ENCODE data around the gene AP4M1. TPM values are rescaled to one million over a fixed set of nuclear protein-coding genes. Genes with fewer than 3 reads are reported as not detected.

AP4M1 gene
- total RNA-seq, 2 donors from 2014 or later = 20.2 to 20.8 TPM

GRCh38 chr7:100148559-100149328 lies 47.3 kb downstream of the AP4M1 start, which contains the start of gene LAMTOR4:
LAMTOR4 (plus strand) TSS chr7:100148918; CDS start chr7:100148973, 55 bp downstream.
- intact Hi-C loops (cut with DNase I, micrococcal nuclease) = no loop called here
- peak; percentile 98 to 100 for DNase-seq
- peak; percentile 90 for ATAC-seq

GRCh38 chr7:100152404-100152803 lies 51.0 kb downstream of the AP4M1 start:
- ATAC-seq (no peak), DNase-seq (no peak)
- intact Hi-C loops (cut with DNase I, micrococcal nuclease) = no loop called here

GRCh38 chr7:100152937-100153666 lies 51.7 kb downstream of the AP4M1 start:
- ATAC-seq (no peak), DNase-seq (no peak)
- intact Hi-C loops (cut with DNase I, micrococcal nuclease) = no loop called here

- DNase-seq (peak; percentile 79 to 85), ATAC-seq (peak; percentile 65)
- intact Hi-C loops (cut with DNase I, micrococcal nuclease) = no loop called here
Observed at GRCh38 chr7:100153708-100154535, 52.5 kb downstream of the AP4M1 start.

- intact Hi-C loops (cut with DNase I, micrococcal nuclease) = no loop called here
- peak; percentile 80 to 85 for DNase-seq
Observed at GRCh38 chr7:100154651-100155491, 53.4 kb downstream of the AP4M1 start.

GRCh38 chr7:100155553-100156317 lies 54.3 kb downstream of the AP4M1 start:
- intact Hi-C loops (cut with DNase I, micrococcal nuclease) = no loop called here
- DNase-seq (no peak), ATAC-seq (no peak)

More at GRCh38 chr7:100154651-100155491, 53.4 kb downstream of the AP4M1 start:
- ATAC-seq = peak; percentile 60

- DNase-seq = no peak
- no peak for ATAC-seq
- intact Hi-C loops (cut with DNase I, micrococcal nuclease) = no loop called here
Observed at GRCh38 chr7:100156331-100157068, 55.1 kb downstream of the AP4M1 start.

GRCh38 chr7:100157069-100157333 lies 55.6 kb downstream of the AP4M1 start:
- ATAC-seq = no peak
- DNase-seq = no peak
- intact Hi-C loops (cut with DNase I, micrococcal nuclease) = no loop called here

GRCh38 chr7:100157334-100158228 lies 56.1 kb downstream of the AP4M1 start:
- peak; percentile 41 to 60 for DNase-seq
- intact Hi-C loops (cut with DNase I, micrococcal nuclease) = no loop called here

More at GRCh38 chr7:100157334-100158228, 56.1 kb downstream of the AP4M1 start:
- peak; percentile 17 for ATAC-seq

Small RNA genes within 50 kb of the gene (microRNA-seq; reads per million reads assigned to microRNA genes)
- gene MIR106B (606 to 4,864 reads per million in 2 donors), gene MIR25 (476 to 547 reads per million in 2 donors), gene MIR4658 (0 to 0.53 reads per million in 2 donors), gene MIR93 (4,826 to 9,328 reads per million in 2 donors)

Other genes with a start within 250 kb of the AP4M1 start
- not detected for gene OR2AE1, start 224.6 kb upstream of the AP4M1 start, total RNA-seq
- 10 to 100 TPM; 21.5 to 23.8 TPM for gene TRIM4, start 182.1 kb upstream of the AP4M1 start, total RNA-seq
- not detected for gene GJC3, start 172.0 kb upstream of the AP4M1 start, total RNA-seq
- 1 to 10 TPM; 3.4 to 4.8 TPM for gene AZGP1, start 125.6 kb upstream of the AP4M1 start, total RNA-seq
- 100 to 1,000 TPM; 127 to 133 TPM for gene ZKSCAN1, start 86.0 kb upstream of the AP4M1 start, total RNA-seq
- gene ZSCAN21, start 51.9 kb upstream of the AP4M1 start, total RNA-seq = 1 to 10 TPM; 6.7 to 7.1 TPM
- gene ZNF3, start 19.9 kb upstream of the AP4M1 start, total RNA-seq = 10 to 100 TPM; 34.0 to 37.2 TPM
- 10 to 100 TPM; 59.3 to 65.6 TPM for gene COPS6, start 12.7 kb upstream of the AP4M1 start, total RNA-seq
- gene MCM7, start 246 bp upstream of the AP4M1 start, total RNA-seq = 10 to 100 TPM; 44.7 to 62.1 TPM
- gene TAF6, start 17.7 kb downstream of the AP4M1 start, total RNA-seq = 10 to 100 TPM; 28.7 to 33.1 TPM
- 1 to 10 TPM; 7.0 to 9.8 TPM for gene CNPY4, start 18.0 kb downstream of the AP4M1 start, total RNA-seq
- 1 to 10 TPM; 2.7 to 3.9 TPM for gene MBLAC1, start 25.3 kb downstream of the AP4M1 start, total RNA-seq
- gene LAMTOR4, start 47.3 kb downstream of the AP4M1 start, total RNA-seq = 100 to 1,000 TPM; 224 to 268 TPM
- gene TRAPPC14, start 57.1 kb downstream of the AP4M1 start, total RNA-seq = 10 to 100 TPM; 54.9 to 62.1 TPM
- 10 to 100 TPM in 1 of 2 donors, 1 to 10 TPM in 1; 8.0 to 10.9 TPM for gene GAL3ST4, start 67.0 kb downstream of the AP4M1 start, total RNA-seq
- gene GPC2, start 75.7 kb downstream of the AP4M1 start, total RNA-seq = 1 to 10 TPM; 4.0 to 5.7 TPM
- gene STAG3, start 76.3 kb downstream of the AP4M1 start, total RNA-seq = 1 to 10 TPM; 1.2 to 2.0 TPM
- 1 to 10 TPM in 1 of 2 donors, not detected in 1; 1.1 TPM for gene PVRIG, start 118.3 kb downstream of the AP4M1 start, total RNA-seq
- not detected for gene SPDYE3, start 206.1 kb downstream of the AP4M1 start, total RNA-seq

Data from left colon (tissue), 2 donors.